GM12801 (cell line): ENCODE data around the gene CDC14B.

ENCODE experiments used
- TF ChIP-seq, protein P1 (sequence below): IDR thresholded peaks from one replicate; pipeline ENCODE4 v1.5.1; 2011; ENCODE audit warnings: control low read depth; ENCODE audit not compliant: insufficient read length; ENCODE audit errors: extremely low read depth

CDC14B gene

GRCh38 chr9:96612105-96612965, 7.3 kb downstream of the CDC14B start:
- TF ChIP-seq, protein P1, sequence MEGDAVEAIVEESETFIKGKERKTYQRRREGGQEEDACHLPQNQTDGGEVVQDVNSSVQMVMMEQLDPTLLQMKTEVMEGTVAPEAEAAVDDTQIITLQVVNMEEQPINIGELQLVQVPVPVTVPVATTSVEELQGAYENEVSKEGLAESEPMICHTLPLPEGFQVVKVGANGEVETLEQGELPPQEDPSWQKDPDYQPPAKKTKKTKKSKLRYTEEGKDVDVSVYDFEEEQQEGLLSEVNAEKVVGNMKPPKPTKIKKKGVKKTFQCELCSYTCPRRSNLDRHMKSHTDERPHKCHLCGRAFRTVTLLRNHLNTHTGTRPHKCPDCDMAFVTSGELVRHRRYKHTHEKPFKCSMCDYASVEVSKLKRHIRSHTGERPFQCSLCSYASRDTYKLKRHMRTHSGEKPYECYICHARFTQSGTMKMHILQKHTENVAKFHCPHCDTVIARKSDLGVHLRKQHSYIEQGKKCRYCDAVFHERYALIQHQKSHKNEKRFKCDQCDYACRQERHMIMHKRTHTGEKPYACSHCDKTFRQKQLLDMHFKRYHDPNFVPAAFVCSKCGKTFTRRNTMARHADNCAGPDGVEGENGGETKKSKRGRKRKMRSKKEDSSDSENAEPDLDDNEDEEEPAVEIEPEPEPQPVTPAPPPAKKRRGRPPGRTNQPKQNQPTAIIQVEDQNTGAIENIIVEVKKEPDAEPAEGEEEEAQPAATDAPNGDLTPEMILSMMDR, result no peak

DNA sequence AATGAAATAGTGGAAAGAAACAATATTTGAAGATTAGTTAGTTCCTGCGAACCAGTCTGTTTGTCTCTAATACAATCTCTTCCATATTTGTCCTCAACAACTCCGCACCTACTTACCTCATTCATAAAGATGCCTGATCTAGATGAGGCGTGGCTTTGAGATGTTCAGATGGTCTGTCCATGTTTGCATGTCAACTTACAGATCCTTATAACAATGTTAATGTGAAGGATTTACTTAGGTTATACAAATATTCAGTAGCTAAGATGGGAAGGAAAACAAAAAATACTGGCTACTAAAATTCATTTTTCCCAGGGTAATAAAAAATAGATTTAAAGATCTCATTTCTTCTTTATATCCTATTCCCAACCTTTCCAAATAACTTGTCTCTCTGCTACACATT, 8.3 kb downstream of the CDC14B start:
- TF ChIP-seq, protein P1, result no peak

DNA sequence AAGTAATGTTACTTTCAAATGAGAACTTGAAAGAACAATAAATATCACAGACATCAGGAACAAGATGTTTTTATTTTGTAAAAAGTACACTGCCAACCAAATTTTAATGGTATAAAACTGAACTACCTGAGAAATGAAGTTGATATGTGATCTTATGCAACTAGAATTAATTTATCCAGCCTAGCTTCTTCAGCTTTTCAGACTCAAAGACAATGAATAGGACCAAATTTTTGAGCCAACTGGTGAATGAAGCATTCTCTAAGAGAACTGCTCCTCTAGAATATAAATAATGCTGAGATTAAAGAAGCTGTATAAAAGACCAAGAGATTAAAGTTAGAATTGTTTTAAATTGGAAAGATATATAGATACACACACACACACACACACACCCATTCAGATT, 9.9 kb downstream of the CDC14B start:
- TF ChIP-seq, protein P1, result no peak

DNA sequence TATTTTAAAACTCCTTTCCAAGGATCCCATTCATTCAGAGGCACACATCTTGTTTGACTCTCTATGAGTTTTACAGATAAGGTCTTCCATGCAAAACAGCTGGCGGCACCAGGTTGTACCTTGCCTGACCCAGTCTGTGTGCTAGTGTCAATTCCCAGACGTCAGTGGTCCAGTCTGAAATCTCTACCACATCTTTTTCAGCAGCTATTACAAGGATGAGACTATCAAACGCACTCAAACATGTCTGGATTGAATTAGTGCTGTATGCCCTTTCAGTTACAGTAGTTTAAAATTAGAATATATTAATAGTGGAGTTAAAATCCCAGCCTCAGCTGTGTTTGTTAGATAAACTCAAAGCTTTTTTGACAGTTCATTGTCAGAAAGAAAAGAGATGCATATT, 11.7 kb downstream of the CDC14B start:
- TF ChIP-seq, protein P1, result no peak

DNA sequence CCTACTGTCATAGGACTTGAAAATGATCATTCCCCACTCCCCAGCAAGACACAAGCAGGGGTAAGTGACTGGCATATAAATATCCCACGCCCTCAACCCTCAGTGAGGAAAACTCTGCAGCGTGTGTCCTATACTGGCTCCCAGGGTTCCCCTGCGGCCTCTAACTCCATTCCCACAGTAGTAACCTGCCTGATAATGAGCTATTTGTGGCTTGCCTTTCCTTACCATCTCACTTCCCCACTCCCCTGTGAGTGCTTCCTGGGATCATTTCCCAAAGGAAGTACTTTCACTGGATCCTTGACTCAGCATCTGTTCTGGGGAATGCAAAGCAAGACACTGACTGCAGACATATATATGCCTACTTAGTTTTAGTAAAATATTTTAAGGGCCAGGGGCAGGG, 14.3 kb downstream of the CDC14B start:
- TF ChIP-seq, protein P1, result no peak

DNA sequence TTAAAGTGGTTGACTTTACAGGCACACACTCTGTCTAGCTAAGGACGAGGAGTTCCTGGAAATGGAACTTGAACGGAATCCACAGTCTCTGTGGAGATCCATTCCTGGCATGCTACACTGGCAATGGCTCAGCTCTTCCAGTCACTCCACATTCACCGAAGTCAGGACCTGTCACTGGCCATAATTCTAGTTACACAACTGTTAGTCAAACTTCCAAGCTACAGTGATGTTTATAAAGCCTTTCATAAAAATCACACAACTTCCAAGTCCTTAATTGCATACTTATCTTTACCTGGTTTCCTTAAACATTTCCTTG, 15.7 kb downstream of the CDC14B start:
- TF ChIP-seq, protein P1, result no peak

DNA sequence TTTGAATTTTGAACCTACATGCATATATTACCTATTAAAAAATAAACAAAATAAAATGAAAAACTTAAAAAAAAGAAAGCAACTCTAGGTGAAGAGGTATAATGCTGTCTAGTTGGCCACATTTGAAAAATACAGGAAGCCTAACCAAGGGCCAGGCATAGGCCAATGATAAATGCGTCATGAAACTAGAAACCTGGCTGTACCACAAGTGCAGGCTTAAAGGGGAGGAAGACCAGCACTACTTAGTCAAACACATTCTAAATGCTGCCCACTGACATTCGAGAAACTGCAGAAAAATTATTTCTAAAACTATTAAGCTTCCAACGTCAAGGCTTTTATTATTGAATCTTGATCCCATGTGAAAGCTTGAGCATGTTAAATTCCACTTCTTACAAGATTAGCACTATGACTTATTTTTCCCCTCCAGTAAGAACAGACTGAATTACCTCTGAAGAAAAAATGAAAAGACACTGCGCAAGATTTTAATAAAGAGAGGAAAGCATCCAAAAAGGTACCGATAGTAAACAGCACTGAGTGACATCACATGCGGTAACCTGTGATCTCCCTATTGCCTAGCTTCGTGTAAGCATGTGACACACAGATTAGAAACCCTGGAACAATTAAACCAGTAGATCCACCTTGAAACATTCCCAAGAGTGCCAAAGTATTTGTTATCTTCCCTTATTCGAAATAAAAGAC, 16.2 kb downstream of the CDC14B start:
- TF ChIP-seq, protein P1, result no peak
